GM19351 (cell line): Measurements from ENCODE around the gene PLCD4.

Source experiments
- ATAC-seq: cut with Tn5 transposase; IDR thresholded peaks from one replicate; pipeline ENCODE4 v1.9.1; 2021; ENCODE audit warnings: mild to moderate bottlenecking, moderate library complexity; ENCODE audit not compliant: unreplicated experiment

PLCD4 gene

GRCh38 chr2:218618102-218618860 is 10.6 kb downstream of the PLCD4 start:
- no peak for ATAC-seq

GRCh38 chr2:218621007-218621406 is 13.3 kb downstream of the PLCD4 start:
- ATAC-seq, result no peak

- no peak for ATAC-seq
Measured at GRCh38 chr2:218622606-218623365, 15.1 kb downstream of the PLCD4 start.

GRCh38 chr2:218623366-218623705 is 15.6 kb downstream of the PLCD4 start:
- ATAC-seq, result no peak

- ATAC-seq, result no peak
Measured at GRCh38 chr2:218626369-218626768, 18.7 kb downstream of the PLCD4 start.

- ATAC-seq, result no peak
Measured at GRCh38 chr2:218627939-218628338, 20.2 kb downstream of the PLCD4 start.

- ATAC-seq, result no peak
Measured at GRCh38 chr2:218631837-218632236, 24.1 kb downstream of the PLCD4 start.

- no peak for ATAC-seq
Measured at GRCh38 chr2:218635719-218636118, 28.0 kb downstream of the PLCD4 start.

GRCh38 chr2:218638372-218638771 is 30.7 kb downstream of the PLCD4 start:
- no peak for ATAC-seq

GRCh38 chr2:218642121-218642656 is 34.5 kb downstream of the PLCD4 start:
- no peak for ATAC-seq

GRCh38 chr2:218642786-218643185 is 35.1 kb downstream of the PLCD4 start:
- ATAC-seq, result no peak

- no peak for ATAC-seq
Measured at GRCh38 chr2:218643751-218644310, 36.1 kb downstream of the PLCD4 start.

- ATAC-seq, result no peak
Measured at GRCh38 chr2:218644721-218645120, 37.0 kb downstream of the PLCD4 start.

GRCh38 chr2:218645126-218645525 is 37.4 kb downstream of the PLCD4 start:
- ATAC-seq, result no peak

- ATAC-seq, result no peak
Measured at GRCh38 chr2:218648088-218648786, 40.5 kb downstream of the PLCD4 start.

GRCh38 chr2:218648787-218649100 is 41.0 kb downstream of the PLCD4 start:
- no peak for ATAC-seq

GRCh38 chr2:218655751-218656150 is 48.1 kb downstream of the PLCD4 start:
- no peak for ATAC-seq

GRCh38 chr2:218658671-218659257 is 51.1 kb downstream of the PLCD4 start:
- peak; percentile 55 for ATAC-seq

GRCh38 chr2:218659258-218659987 is 51.7 kb downstream of the PLCD4 start, which contains the start of the genes BCS1L and ZNF142:
Gene BCS1L, plus strand, starts transcription at chr2:218659683. Its CDS starts 1,305 bp downstream, at chr2:218660988.
Gene ZNF142, minus strand, starts transcription at chr2:218659623. Its CDS starts 3,194 bp downstream, at chr2:218656429.
- ATAC-seq, result peak; percentile 93

- no peak for ATAC-seq
Measured at GRCh38 chr2:218659988-218660358, 52.3 kb downstream of the PLCD4 start.
